ENCODE data around the gene LINC00632.

LINC00632 gene

DNA sequence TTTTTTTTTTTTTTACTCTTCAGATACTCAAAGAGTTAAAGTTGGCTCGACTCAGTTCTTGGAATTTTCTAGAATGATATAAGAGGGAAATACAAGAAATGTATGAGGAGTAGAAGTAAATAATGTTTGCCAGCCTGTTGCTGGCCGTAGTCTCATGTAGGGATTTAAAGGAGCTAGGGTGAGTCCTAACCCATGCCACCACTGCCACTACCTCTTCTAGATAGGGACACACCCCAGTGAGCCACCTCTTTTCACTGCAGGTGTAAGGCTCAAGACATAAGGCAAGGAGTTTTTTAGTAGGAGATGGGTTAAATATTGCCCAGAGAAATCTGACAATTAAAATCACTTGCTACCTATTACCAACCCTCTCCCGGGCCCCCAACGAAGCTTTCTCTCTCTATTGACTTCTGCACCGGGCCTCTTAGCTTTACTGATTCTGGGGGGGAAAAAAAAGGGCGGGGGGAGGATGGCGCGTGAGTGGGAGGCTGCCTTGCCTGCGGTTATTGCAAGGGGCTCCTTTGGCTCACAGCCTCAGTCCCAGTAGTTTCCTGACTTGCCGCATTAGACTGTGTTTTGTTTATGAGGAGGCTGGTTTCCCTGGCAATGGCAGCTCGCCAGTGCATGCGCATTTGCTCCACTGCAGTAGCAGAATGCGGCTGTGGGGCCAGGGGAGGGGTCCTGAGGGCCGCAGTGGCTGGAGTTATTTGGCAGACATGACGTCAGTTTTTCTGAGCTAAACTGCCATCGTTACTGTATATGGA is 3.0 kb downstream of the LINC00632 start:
- Histone ChIP-seq H3K4me2 (ENCODE audit: low read length) (no peak overlapping the region), H3K27me3 (ENCODE audit: insufficient read depth, low read length) (no peaks in the 10 kb centered on the region), H3K4me3 (ENCODE audit: low read depth, low read length, poor library complexity, severe bottlenecking) (no peak overlapping the region), H3K36me3 (ENCODE audit: insufficient read depth, low read length) (no peaks in the 10 kb centered on the region), H3K9me2 (ENCODE audit: low read depth, low read length) (no peaks in the 10 kb centered on the region), H3K27ac (ENCODE audit: low read depth, low read length, poor library complexity, severe bottlenecking) (no peak overlapping the region), H3K9me3 (ENCODE audit: low read length) (no peaks in the 10 kb centered on the region), H3K79me2 (ENCODE audit: insufficient read depth, low read length) (no peaks in the 10 kb centered on the region), H4K20me1 (ENCODE audit: insufficient read depth, low read length) (no peaks in the 10 kb centered on the region), H3K9ac (ENCODE audit: low read length) (no peak overlapping the region), H2AFZ (ENCODE audit: low read length) (no peak overlapping the region), H3F3A (ENCODE audit: insufficient read depth, low read length) (no peaks in the 10 kb centered on the region), H3K4me1 (ENCODE audit: insufficient read depth, low read length, severe bottlenecking) (no peaks in the 10 kb centered on the region)
- TF ChIP-seq EZH2 (IDR thresholded peaks at IDR 0.05; ENCODE audit: borderline replicate concordance, low read length), result no peak
- TF ChIP-seq, protein P1, sequence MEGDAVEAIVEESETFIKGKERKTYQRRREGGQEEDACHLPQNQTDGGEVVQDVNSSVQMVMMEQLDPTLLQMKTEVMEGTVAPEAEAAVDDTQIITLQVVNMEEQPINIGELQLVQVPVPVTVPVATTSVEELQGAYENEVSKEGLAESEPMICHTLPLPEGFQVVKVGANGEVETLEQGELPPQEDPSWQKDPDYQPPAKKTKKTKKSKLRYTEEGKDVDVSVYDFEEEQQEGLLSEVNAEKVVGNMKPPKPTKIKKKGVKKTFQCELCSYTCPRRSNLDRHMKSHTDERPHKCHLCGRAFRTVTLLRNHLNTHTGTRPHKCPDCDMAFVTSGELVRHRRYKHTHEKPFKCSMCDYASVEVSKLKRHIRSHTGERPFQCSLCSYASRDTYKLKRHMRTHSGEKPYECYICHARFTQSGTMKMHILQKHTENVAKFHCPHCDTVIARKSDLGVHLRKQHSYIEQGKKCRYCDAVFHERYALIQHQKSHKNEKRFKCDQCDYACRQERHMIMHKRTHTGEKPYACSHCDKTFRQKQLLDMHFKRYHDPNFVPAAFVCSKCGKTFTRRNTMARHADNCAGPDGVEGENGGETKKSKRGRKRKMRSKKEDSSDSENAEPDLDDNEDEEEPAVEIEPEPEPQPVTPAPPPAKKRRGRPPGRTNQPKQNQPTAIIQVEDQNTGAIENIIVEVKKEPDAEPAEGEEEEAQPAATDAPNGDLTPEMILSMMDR (IDR thresholded peaks at IDR 0.05; ENCODE audit: low read length), result no peak

DNA sequence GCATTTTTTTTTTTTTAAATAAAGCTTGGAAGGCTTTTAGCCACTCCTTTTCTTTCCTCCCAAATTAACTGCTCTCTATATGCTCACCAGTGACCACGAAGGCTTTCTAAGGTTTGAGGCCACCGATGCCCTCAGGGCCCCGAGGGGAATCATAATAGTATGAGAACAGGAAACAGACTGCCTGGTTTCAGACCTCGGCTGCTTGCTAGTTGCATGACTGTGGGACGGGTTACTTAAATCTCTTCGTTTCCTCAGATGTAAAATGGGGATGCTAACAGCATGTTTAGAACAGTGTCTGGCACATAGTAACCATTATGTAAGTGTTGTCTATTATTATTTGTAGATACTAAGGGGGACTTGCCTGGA is 3.6 kb downstream of the LINC00632 start:
- Histone ChIP-seq H3K4me1 (ENCODE audit: insufficient read depth, low read length, severe bottlenecking) (no peaks in the 10 kb centered on the region), H3K9ac (ENCODE audit: low read length) (no peak overlapping the region), H3K27ac (ENCODE audit: low read depth, low read length, poor library complexity, severe bottlenecking) (no peak overlapping the region), H3K9me3 (ENCODE audit: low read length) (no peaks in the 10 kb centered on the region), H3K27me3 (ENCODE audit: insufficient read depth, low read length) (no peaks in the 10 kb centered on the region), H2AFZ (ENCODE audit: low read length) (no peak overlapping the region), H3K4me2 (ENCODE audit: low read length) (no peak overlapping the region), H3K36me3 (ENCODE audit: insufficient read depth, low read length) (no peaks in the 10 kb centered on the region), H3K4me3 (ENCODE audit: low read depth, low read length, poor library complexity, severe bottlenecking) (no peak overlapping the region), H3F3A (ENCODE audit: insufficient read depth, low read length) (no peaks in the 10 kb centered on the region), H3K79me2 (ENCODE audit: insufficient read depth, low read length) (no peaks in the 10 kb centered on the region), H3K9me2 (ENCODE audit: low read depth, low read length) (no peaks in the 10 kb centered on the region), H4K20me1 (ENCODE audit: insufficient read depth, low read length) (no peaks in the 10 kb centered on the region)
- TF ChIP-seq, protein P1 (IDR thresholded peaks at IDR 0.05; ENCODE audit: low read length), result no peak
- TF ChIP-seq EZH2 (IDR thresholded peaks at IDR 0.05; ENCODE audit: borderline replicate concordance, low read length), result no peak

DNA sequence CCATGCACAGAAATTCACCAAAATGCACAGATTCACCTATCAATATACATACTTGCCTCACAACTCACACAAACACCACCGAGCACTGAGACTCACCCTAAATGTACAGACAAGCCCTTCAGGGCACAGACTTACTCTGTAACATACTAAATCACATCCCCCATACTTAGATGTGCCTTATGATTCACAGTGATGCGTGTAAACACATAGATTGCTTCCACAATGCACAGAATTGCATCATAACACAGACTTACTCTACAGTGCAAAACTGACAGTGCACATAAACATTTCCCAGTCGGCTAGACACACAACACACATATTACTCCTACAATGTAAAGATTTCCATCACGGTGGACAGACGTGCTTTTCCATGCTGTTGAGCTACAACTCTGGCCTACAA is 6.2 kb downstream of the LINC00632 start:
- no peaks in the 10 kb centered on the region for H3K9me2 ChIP-seq (ENCODE audit: low read depth, low read length)
- H3K27me3 ChIP-seq (ENCODE audit: insufficient read depth, low read length), result no peaks in the 10 kb centered on the region
- no peak overlapping the region for H2AFZ ChIP-seq (ENCODE audit: low read length)
- H3K36me3 ChIP-seq (ENCODE audit: insufficient read depth, low read length), result no peaks in the 10 kb centered on the region
- H3K4me2 ChIP-seq (ENCODE audit: low read length), result no peak overlapping the region
- H3K79me2 ChIP-seq (ENCODE audit: insufficient read depth, low read length), result no peaks in the 10 kb centered on the region
- no peak overlapping the region for H3K4me3 ChIP-seq (ENCODE audit: low read depth, low read length, poor library complexity, severe bottlenecking)
- no peak for TF ChIP-seq EZH2 (IDR thresholded peaks at IDR 0.05; ENCODE audit: borderline replicate concordance, low read length)
- TF ChIP-seq, protein P1 (IDR thresholded peaks at IDR 0.05; ENCODE audit: low read length), result no peak
- H3K9me3 ChIP-seq (ENCODE audit: low read length), result no peaks in the 10 kb centered on the region
- H3K27ac ChIP-seq (ENCODE audit: low read depth, low read length, poor library complexity, severe bottlenecking), result no peak overlapping the region
- H4K20me1 ChIP-seq (ENCODE audit: insufficient read depth, low read length), result no peaks in the 10 kb centered on the region
- no peaks in the 10 kb centered on the region for H3F3A ChIP-seq (ENCODE audit: insufficient read depth, low read length)
- no peak overlapping the region for H3K9ac ChIP-seq (ENCODE audit: low read length)
- no peaks in the 10 kb centered on the region for H3K4me1 ChIP-seq (ENCODE audit: insufficient read depth, low read length, severe bottlenecking)
